GM18868 (cell line): ENCODE data around the gene IRX2.

Experiments used
- ATAC-seq: cut with Tn5 transposase; IDR thresholded peaks from one replicate; pipeline ENCODE4 v1.9.1; 2021; ENCODE audit warnings: mild to moderate bottlenecking, moderate library complexity; ENCODE audit not compliant: unreplicated experiment

The IRX2 gene

GRCh38 chr5:2751592-2752021, at the start of gene IRX2:
Gene IRX2 (minus strand): TSS chr5:2751677. CDS start chr5:2751413, 264 bp downstream.
- ATAC-seq, result no peak

GRCh38 chr5:2800035-2800434, 48.6 kb upstream of the IRX2 start:
- ATAC-seq, result no peak

GRCh38 chr5:2797981-2798380, 46.5 kb upstream of the IRX2 start:
- ATAC-seq, result no peak

GRCh38 chr5:2797160-2797559, 45.7 kb upstream of the IRX2 start:
- ATAC-seq, result no peak

GRCh38 chr5:2783223-2783622, 31.7 kb upstream of the IRX2 start:
- ATAC-seq, result no peak

- no peak for ATAC-seq
These were observed 31.2 kb upstream of the IRX2 start for GRCh38 chr5:2782658-2783057.

- ATAC-seq, result no peak
These were observed 29.1 kb upstream of the IRX2 start for GRCh38 chr5:2780421-2781171.

GRCh38 chr5:2779459-2779858, 28.0 kb upstream of the IRX2 start:
- ATAC-seq, result no peak

GRCh38 chr5:2776337-2777302, 25.1 kb upstream of the IRX2 start:
- no peak for ATAC-seq

GRCh38 chr5:2773327-2773726, 21.9 kb upstream of the IRX2 start:
- ATAC-seq, result no peak

GRCh38 chr5:2767089-2767488, 15.6 kb upstream of the IRX2 start:
- ATAC-seq, result no peak

GRCh38 chr5:2764581-2764980, 13.1 kb upstream of the IRX2 start:
- no peak for ATAC-seq

- ATAC-seq, result no peak
These were observed 12.0 kb upstream of the IRX2 start for GRCh38 chr5:2763533-2763794.

GRCh38 chr5:2762744-2763532, 11.5 kb upstream of the IRX2 start:
- no peak for ATAC-seq

GRCh38 chr5:2761921-2762488, 10.5 kb upstream of the IRX2 start:
- no peak for ATAC-seq

- no peak for ATAC-seq
These were observed 8.4 kb upstream of the IRX2 start for GRCh38 chr5:2759696-2760461.

- no peak for ATAC-seq
These were observed 7.6 kb upstream of the IRX2 start for GRCh38 chr5:2759091-2759490.

- no peak for ATAC-seq
These were observed 7.2 kb upstream of the IRX2 start for GRCh38 chr5:2758632-2759031.

- ATAC-seq, result no peak
These were observed 6.3 kb upstream of the IRX2 start for GRCh38 chr5:2757563-2758351.
